ENCODE measurements around the gene SLC25A44.

SLC25A44 gene

DNA sequence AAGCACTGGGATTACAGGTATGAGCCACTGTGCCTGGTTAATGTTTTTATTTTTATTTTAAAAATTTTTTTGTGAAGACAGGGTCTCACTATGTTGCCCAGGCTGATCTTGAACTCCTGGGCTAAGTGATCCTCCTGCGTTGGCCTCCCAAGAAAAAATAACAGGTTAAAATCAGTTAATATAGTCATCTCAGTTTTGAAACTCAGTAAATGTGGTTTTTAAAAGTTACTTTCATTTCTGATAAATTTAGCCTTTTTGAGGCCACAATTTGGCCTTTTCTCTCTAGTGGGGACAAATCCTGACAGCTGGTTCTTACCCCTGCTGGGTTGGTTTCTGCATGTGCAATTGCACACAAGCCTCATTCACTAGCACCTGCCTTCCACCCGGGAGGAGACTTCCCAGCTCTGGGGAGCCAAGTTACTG is 32.2 kb downstream of the SLC25A44 start:
- Histone ChIP-seq H3K79me2 (ENCODE audit: control insufficient read depth, low read length) (no peaks in the 10 kb centered on the region), H4K20me1 (ENCODE audit: control insufficient read depth, insufficient read depth, low read depth, low read length) (no peaks in the 10 kb centered on the region), H3K9me3 (ENCODE audit: control insufficient read depth, insufficient read depth, low read length) (no peaks in the 10 kb centered on the region), H3K4me2 (ENCODE audit: low read length) (no peak overlapping the region), H3K4me1 (ENCODE audit: control insufficient read depth, low read length) (peaks cover 8% of the 10 kb centered on the region), H3K27me3 (ENCODE audit: control insufficient read depth, low read length) (no peaks in the 10 kb centered on the region), H3K4me3 (ENCODE audit: low read length) (no peak overlapping the region), H3K9me2 (replicated peaks; ENCODE audit: control insufficient read depth, low read length) (no peaks in the 10 kb centered on the region), H3F3A (ENCODE audit: control insufficient read depth, insufficient read depth) (peaks cover 2% of the 10 kb centered on the region; the same call in 1 of the 2 replicates), H3K27ac (ENCODE audit: low read depth, low read length) (no peak overlapping the region), H3K36me3 (ENCODE audit: control insufficient read depth, low read length) (peaks cover 41% of the 10 kb centered on the region)
- TF ChIP-seq EZH2phosphoT487 (IDR thresholded peaks at IDR 0.05; ENCODE audit: borderline replicate concordance, low read length): no peak
- TF ChIP-seq, protein P1, sequence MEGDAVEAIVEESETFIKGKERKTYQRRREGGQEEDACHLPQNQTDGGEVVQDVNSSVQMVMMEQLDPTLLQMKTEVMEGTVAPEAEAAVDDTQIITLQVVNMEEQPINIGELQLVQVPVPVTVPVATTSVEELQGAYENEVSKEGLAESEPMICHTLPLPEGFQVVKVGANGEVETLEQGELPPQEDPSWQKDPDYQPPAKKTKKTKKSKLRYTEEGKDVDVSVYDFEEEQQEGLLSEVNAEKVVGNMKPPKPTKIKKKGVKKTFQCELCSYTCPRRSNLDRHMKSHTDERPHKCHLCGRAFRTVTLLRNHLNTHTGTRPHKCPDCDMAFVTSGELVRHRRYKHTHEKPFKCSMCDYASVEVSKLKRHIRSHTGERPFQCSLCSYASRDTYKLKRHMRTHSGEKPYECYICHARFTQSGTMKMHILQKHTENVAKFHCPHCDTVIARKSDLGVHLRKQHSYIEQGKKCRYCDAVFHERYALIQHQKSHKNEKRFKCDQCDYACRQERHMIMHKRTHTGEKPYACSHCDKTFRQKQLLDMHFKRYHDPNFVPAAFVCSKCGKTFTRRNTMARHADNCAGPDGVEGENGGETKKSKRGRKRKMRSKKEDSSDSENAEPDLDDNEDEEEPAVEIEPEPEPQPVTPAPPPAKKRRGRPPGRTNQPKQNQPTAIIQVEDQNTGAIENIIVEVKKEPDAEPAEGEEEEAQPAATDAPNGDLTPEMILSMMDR (IDR thresholded peaks at IDR 0.05; ENCODE audit: low read depth, low read length, poor library complexity, severe bottlenecking): no peak

DNA sequence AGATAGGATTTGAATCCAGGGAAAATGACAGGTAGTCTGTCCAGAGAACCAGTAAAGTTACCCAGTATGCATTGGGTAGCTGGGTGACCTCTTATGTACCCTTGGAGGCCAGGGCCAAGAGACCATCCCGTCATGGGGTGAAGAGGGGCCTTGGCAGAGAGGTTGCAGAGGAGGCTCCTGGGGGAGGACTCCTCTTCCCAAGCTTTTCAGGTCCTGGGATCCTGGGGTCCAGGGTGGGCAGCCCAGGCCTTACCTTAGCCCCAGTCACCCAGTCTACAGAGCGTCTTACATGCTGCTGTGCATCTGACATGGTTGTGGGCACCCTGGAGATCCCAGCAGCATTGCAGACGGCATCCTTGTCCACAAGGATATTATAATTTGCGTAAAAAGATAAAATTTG is 32.9 kb downstream of the SLC25A44 start:
- H3K4me3 ChIP-seq (ENCODE audit: low read length): no peak overlapping the region
- no peaks in the 10 kb centered on the region for H3K9me2 ChIP-seq (replicated peaks; ENCODE audit: control insufficient read depth, low read length)
- no peak for TF ChIP-seq EZH2phosphoT487 (IDR thresholded peaks at IDR 0.05; ENCODE audit: borderline replicate concordance, low read length)
- TF ChIP-seq, protein P1 (IDR thresholded peaks at IDR 0.05; ENCODE audit: low read depth, low read length, poor library complexity, severe bottlenecking): no peak
- peaks cover 8% of the 10 kb centered on the region for H3K4me1 ChIP-seq (ENCODE audit: control insufficient read depth, low read length)
- H3K36me3 ChIP-seq (ENCODE audit: control insufficient read depth, low read length): peaks cover 34% of the 10 kb centered on the region
- peaks cover 2% of the 10 kb centered on the region; the same call in 1 of the 2 replicates for H3F3A ChIP-seq (ENCODE audit: control insufficient read depth, insufficient read depth)
- no peaks in the 10 kb centered on the region for H4K20me1 ChIP-seq (ENCODE audit: control insufficient read depth, insufficient read depth, low read depth, low read length)
- no peaks in the 10 kb centered on the region for H3K79me2 ChIP-seq (ENCODE audit: control insufficient read depth, low read length)
- no peaks in the 10 kb centered on the region for H3K9me3 ChIP-seq (ENCODE audit: control insufficient read depth, insufficient read depth, low read length)
- H3K27ac ChIP-seq (ENCODE audit: low read depth, low read length): no peak overlapping the region
- no peak overlapping the region for H3K4me2 ChIP-seq (ENCODE audit: low read length)
- H3K27me3 ChIP-seq (ENCODE audit: control insufficient read depth, low read length): no peaks in the 10 kb centered on the region

DNA sequence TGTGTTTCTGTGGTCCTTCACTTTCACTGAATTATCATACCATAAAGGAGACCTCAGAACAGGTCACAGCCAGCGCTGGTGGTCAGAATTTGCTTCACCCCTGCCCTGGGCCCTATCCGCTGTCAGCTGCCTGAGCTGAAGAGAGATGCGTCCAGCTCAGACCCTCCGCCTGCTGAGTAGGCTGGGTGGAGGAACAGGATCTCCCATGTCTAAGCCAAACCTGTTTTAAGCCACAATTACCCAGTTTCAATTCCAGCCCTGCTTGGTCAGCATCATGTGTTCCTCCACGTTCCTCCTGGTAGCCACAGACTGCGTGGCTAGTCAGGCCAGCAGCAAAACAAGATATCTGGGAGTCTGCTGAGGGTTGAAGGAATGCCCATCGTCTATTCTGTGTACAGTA is 34.6 kb downstream of the SLC25A44 start:
- Histone ChIP-seq H4K20me1 (ENCODE audit: control insufficient read depth, insufficient read depth, low read depth, low read length) (no peaks in the 10 kb centered on the region), H3K36me3 (ENCODE audit: control insufficient read depth, low read length) (peaks cover 25% of the 10 kb centered on the region), H3K4me3 (ENCODE audit: low read length) (no peak overlapping the region), H3K79me2 (ENCODE audit: control insufficient read depth, low read length) (no peaks in the 10 kb centered on the region), H3F3A (ENCODE audit: control insufficient read depth, insufficient read depth) (peaks cover 2% of the 10 kb centered on the region; the same call in 1 of the 2 replicates), H3K27me3 (ENCODE audit: control insufficient read depth, low read length) (no peaks in the 10 kb centered on the region), H3K9me3 (ENCODE audit: control insufficient read depth, insufficient read depth, low read length) (no peaks in the 10 kb centered on the region), H3K4me1 (ENCODE audit: control insufficient read depth, low read length) (peaks cover 8% of the 10 kb centered on the region), H3K27ac (ENCODE audit: low read depth, low read length) (no peak overlapping the region), H3K4me2 (ENCODE audit: low read length) (no peak overlapping the region), H3K9me2 (replicated peaks; ENCODE audit: control insufficient read depth, low read length) (no peaks in the 10 kb centered on the region)
- no peak for TF ChIP-seq EZH2phosphoT487 (IDR thresholded peaks at IDR 0.05; ENCODE audit: borderline replicate concordance, low read length)
- TF ChIP-seq, protein P1 (IDR thresholded peaks at IDR 0.05; ENCODE audit: low read depth, low read length, poor library complexity, severe bottlenecking): no peak

Measured in DOHH2 (cell line).